HG03442 (cell line): Measurements from ENCODE around the gene MEPE.
"Not testable (repeated sequence)": the region's sequence is repeated elsewhere in the genome, so short reads cannot be mapped to it uniquely, and the experiment has no call there.

Experiments
- ATAC-seq: cut with Tn5 transposase; IDR thresholded peaks from one replicate; pipeline ENCODE4 v1.9.1; 2021; ENCODE audit warnings: mild to moderate bottlenecking, moderate library complexity; ENCODE audit not compliant: unreplicated experiment

The MEPE gene

DNA sequence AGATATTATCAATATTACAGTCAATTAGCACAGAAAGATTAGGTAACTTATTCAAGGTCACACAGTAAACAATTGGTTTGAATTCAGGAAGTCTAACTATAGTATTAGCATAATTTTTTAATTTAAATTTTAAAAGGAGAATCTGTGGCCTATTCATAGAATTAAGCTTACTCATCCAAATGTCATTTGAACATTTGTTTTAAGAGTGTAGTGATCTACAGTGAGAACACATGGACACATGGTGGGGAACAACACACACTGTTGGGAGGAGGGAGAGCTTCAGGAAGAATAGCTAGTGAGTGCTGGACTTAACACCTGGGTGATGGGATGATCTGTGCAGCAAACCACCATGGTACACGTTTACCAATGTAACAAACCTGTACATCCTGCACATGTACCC, 48.3 kb downstream of the MEPE start:
- no peak for ATAC-seq

DNA sequence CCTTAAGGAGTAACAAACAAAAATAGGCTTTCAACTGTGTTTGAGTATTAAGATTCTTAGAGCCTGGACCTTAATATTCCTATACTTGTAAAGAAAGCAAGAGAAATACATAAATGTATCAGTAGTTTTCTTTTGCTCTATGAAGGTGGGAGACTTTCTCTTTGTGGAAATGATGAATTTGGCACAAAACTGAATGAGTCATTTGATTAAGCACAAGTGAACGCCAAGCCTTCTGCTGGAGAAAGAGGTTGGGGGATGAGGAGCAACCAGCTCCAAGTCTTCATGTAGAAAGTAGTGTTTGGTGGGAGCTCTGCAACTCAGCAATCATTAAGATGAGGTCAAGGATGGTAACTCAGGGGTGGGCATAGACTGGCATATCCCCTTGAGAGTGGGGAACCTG, 49.6 kb downstream of the MEPE start:
- no peak for ATAC-seq

DNA sequence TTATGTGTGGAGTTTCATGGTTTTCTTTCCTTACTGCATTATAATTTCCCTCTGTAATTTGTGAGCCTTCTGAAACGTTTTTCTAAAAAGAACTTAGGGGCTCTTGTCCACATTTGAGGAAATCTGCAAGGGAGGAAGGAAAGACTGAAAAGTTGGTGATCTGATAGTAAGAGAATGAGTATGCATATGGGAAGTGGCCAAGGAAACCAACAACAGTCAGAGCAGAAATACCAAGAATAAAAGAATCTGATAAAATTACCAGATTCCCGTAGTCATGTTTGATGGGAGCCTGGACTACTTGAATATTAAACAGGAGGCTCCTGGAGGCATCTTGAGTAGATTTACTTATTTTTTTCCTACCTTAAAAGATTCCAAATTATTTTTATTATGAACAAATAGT, 50.1 kb downstream of the MEPE start:
- ATAC-seq: no peak

DNA sequence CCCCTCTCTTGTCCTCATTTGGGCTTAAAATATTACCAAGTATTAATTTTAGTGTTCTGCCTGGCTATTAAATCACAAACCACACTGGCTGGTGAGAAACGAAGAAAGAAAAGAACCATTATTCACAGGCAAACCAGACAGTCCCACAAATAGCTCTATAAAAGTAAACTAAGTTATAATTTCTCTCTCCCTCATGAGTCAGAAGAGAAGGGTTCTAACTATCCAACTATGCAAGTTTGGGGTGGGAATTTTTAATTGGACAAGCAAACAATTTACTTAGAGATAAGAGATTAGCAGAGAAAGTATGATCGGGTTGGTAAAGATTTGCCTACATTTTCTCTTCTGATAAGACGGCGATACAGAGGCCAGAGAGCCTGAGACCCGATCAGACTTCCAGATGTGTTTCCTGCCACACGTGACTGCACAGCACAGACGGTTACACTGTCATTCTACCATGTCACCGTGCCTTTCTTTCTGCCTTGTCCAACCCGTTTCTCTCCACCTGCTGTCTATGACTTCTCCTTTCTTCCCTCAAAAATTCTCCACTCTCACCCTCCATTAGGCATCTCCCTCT, 52.3 kb downstream of the MEPE start:
- ATAC-seq: no peak

DNA sequence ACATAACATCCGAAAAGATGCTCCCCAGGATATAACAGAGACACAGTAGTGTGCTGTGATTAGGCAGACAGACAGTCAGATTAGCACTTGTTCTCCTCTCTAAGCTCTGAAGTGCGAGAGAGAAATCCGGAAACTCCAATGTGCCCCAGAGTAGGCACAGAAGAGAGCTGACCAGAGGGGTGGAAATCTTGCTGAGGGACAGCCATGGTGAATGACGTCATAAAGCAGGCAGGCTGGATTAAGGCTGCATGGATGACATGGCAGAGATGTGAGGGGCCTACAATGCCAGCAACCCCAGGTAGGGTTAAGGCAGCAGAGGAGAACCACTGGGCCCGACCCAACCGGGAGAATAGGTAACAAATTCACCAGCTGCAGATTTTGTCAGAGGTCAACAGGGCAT, 53.3 kb downstream of the MEPE start:
- no peak for ATAC-seq

DNA sequence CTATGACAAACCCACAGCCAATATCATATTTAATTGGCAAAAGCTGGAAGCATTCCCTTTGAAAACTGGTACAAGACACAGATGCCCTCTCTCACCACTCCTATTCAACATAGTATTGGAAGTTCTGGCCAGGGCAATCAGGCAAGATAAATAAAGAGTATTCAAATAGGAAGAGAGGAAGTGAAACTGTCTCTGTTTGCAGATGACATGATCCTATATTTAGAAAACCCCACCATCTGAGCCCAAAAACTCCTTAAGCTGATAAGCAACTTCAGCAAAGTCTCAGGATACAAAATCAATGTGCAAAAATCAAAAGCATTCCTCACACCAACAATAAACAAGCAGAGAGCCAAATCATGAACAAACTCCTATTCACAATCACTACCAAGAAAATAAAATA, 58.0 kb downstream of the MEPE start:
- ATAC-seq: not testable (repeated sequence)

DNA sequence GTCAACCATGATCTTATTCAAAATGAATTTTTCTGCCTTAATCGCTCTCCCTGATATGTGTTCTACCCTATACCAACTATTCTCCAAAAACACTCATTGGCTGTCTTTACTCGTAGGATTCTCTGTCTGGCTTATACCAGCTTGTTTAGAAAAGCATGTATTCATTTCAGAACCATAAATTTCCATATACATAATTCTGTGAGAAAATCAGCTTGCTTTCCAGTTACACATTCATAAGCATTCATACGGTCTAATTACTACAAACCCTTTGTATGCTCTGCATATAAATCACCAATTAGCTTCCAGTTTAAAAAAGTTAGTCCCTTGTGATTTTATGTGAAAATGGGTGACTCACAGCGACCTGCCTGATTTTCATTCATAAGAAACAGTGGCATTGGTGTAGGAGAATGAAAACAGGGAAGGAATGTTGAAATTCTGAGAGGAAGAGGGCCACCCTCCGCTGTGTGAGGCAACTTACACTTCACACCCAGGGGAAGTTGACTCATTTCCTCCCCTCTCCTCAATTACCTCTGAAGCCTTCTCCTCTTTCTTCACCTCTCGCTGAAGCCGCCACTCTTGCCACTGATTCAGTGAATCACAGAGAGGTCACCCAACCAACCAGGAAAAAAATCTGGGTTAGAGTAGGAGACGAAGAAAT, 63.3 kb downstream of the MEPE start:
- ATAC-seq: no peak
